HG03039 (cell line): ENCODE measurements around the gene PRKAR1A.

ENCODE experiments used
- ATAC-seq: cut with Tn5 transposase; IDR thresholded peaks from one replicate; pipeline ENCODE4 v1.9.1; 2021; ENCODE audit warnings: mild to moderate bottlenecking, moderate library complexity; ENCODE audit not compliant: unreplicated experiment

The PRKAR1A gene

DNA sequence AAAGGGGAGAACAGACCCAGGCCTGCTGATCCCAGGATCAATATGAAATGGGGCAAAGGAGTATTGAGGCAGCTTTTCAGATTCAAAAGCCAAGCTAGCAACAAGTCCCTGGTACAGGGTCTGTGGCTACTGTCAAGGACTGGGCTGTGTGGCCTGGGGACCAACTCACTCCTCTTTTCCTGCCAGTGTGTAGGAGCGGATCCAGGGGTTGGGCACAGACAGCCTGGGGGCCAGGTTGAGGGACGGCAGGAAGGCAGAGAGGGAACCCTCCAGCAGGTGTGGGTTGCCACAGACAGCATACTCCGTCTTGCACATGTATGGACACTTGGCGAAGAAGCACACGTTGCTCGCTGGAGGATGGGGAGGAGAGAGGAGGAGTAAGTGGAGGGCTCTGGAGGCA is 29.6 kb downstream of the PRKAR1A start:
- no peak for ATAC-seq

DNA sequence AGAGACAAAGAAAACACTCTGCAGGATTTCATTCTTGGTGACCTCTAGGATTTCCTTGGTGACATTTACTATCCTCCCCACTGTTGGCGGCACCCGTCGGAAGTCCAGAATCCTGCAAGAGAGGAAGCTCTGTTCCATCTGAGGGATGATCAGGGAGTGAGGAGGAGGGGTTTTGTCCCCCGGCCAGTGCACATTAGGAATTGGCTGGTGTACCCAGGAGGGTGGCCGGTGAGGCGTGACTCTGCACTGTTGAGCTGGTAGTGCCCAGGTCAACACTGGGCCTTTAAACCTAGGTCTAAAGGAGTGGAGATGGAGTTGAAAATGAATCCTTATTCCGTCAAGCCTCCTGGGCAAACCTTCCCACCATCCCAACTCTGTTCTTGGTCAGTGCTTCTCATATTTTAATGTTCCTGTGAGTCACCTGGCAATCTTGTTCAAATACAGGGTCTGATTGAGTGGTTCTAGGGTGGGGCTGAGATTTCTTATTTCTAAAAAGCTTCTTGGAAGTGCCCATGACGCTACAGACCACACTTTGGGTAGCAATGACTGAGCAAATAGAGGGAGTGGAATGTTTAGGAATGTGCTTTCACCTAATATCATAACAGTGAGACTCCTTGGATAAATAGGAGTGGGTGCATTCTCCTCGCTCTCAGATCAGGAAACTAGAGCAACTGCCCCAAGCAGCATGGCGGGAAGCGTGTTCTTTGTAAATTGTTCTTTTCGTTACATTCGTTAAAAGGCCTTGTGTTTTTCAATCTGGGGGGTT is 30.7 kb downstream of the PRKAR1A start:
- no peak for ATAC-seq

DNA sequence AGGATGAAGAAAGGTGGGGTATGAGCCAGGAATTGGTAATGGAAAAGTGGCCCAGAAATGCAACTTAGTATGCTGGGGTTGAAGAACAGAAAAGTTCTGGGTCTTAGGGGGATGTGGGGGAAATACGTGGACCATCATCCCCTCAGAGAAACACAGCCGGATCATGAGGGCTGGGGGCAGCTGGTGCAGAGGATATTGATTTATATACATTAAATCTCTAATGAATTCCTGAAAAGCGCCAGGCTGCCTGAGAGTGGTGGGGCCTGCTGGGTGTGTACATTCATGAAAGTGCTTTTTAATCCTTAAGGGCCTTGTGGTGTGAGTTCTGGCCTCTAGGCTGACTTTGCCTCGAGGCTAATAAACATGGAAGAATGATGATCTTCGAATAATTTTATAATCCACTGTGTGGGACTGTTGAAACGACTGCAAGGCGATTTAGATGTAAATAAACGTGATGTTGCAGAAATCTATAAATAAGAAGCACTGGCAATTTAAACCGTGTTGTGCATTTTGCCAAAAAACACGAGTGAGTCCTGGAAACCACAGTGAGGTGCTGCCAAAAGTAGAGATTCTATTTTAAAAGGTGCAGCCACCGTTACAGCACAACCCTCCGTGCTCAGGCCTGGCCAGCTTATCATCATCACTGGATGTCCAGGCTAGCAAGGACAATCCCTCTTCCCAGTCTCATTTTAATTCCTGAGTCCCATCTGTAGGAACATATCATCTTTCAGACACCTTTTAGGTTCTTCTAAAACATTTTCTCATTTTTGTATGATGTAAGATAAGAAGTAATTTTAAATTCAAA is 32.1 kb downstream of the PRKAR1A start:
- ATAC-seq: no peak

DNA sequence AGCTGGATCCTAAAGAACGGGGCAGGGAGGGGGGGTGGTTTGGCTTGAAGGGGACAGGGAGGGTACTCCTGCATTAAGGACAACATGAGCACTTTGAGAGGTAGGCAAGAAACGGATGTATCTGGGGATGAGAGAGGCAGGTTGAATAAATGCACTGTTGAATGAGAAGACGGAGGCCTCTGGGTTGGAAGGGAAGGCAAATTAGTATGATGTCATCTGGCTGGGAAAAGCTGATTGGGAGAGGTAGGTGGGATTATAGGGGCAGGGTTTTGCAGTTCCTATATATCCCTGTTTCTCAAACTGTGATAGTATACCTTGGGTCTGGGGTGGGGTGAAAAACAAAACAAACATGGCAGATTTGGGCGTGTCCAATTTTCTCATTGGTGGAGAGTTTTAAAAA is 44.3 kb downstream of the PRKAR1A start:
- ATAC-seq: no peak

DNA sequence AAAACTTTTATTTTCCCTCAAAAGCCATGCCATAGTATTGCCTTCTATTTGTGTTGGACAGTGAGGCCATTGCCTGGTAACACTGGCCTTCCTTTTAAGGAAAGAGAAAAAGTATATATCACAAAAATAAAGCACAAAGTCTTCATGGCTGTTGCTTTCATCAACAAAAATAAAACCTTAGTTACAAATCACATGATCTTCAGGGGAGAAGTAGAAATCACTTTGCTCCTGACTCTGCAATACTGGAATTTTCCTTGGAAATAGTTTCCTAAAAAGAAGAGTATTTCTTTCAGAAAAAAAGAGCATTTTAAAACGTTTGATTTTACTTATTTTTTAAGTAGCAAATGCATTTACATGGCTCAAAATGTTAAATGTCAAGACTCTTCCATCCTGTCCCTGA is 47.1 kb downstream of the PRKAR1A start:
- no peak for ATAC-seq

DNA sequence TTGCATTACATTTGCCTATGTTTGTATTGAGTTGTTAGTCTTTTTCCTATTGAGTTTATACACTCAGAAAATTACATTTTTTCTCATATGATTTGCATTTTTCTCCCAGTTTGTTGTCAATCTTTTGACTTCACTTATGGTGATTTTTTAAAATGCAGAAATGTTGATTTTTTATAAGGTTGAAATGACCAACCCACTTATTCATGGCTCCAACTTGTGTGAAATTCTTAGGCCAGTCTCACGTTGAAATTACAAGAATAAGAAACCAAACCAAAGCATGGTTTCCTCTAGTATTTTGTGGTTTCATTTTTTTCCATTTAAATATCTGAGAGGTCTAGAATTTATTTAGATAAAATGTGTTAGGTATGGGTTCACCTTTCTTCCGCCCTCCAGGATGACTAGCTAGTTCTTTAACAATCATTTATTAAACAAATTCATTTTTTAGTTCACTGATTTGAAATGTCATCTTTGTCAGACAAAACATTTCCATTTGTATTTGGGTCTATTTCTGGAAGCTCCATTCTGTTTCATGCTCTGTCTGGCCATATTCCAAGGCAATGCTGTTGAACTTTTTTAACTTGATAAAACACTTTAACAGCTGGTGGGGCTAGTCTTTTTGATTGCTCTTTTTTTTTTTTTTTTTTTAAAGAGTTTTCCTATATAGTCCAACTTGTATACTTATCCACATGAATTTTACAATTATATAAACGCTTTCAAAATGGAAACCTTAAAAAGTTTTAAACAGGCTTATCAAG is 48.9 kb downstream of the PRKAR1A start:
- ATAC-seq: no peak

DNA sequence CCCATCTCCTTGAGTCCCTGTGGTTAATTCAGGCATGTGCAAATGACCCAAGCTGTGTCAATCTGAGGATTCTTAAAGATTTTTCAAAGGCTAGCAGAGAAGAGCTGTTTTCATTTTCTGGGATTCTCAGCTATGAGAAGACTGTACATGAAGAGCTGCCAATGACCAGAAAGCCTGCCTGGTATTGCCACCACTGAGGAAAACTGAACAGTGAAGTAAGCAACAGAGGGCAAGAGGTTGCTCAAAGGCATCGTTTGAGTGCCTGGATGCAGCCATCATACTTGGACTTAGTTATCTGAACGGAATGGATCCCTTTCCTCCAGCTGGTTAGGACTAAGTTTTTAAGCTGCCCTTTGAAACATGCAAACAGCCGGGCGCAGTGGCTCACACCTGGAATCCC is 50.5 kb downstream of the PRKAR1A start:
- ATAC-seq: no peak

DNA sequence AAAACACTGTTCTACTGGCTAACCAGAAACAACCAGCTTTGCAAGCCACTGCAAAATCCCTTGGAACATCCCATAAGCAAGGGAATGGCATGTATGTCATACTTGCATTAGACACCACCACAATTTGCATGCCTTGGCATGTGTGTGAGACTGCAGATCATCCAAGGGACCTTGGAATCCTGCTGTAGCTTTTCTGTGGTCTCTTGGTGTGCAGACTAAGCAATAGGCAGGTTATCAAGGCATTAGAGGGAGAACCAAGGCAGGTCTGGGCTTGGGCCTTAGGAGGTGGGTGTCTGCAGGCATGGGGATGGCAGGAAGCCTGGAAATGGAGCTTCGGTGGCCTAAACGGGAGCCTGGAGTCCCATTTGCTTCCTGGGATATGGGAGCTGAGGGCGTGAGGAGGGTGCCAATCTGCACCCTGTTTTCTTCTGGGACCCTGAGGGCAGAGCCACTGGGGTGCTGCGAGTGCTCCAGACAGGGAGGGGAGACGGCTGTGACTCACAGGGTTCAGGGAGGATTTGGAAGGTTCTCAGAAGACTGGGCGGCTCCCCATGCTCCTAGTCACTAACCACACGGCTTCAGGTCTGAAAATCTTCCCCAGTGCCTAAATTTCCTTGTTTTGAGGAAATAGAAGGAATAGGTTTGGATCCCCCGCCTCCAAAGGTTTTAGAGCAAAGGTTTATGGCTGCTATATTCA is 52.3 kb downstream of the PRKAR1A start:
- ATAC-seq: no peak

DNA sequence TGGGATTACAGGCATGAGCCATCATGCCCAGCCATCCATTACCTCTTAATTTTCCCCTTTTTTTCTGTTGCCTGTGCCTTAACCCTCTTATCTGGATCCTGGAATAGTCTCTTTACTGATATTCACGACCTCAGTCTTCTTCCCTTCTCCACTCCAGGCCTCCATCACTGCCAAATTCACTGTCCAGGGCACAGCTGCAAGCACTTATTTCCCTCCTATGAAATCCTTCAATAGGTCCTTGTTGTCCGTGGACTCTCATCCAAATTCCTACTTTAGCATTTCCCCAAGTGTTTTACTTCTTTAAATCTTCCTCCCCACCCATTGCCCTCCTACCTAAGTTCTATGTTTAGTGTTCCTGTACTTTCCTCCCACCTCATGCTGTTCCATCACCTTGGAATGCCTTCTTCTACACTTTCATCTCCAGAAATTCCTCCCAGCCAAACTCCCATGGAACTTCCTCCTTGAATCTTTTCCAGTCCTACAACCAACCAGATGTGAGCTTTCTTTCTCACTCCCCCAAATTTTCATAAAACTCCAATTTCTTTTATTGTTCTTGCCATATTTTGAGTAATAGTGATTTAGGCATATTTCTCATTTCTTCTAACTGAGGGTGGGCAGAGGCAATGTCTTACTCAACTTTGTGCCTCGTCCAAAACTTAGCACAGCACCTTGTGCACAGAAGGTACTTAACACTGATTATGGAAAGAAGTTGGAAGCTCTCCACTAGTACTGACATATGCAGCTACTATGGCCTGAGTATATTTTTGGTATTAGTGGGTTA is 53.6 kb downstream of the PRKAR1A start:
- no peak for ATAC-seq

DNA sequence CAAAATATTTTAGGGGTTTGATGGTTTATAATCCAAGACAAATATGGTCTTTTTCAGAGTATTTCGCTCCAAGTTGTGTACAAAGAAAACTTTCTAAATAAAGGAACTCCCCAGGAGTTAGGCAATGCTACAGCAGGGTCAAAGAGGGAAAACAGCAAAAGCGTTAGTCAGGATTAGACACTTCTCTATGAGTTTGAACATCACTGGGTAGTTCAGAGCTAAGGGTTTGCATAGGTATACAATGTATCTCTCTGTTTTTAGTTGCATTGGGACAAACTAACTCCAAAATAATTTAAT is 54.2 kb downstream of the PRKAR1A start:
- ATAC-seq: no peak

DNA sequence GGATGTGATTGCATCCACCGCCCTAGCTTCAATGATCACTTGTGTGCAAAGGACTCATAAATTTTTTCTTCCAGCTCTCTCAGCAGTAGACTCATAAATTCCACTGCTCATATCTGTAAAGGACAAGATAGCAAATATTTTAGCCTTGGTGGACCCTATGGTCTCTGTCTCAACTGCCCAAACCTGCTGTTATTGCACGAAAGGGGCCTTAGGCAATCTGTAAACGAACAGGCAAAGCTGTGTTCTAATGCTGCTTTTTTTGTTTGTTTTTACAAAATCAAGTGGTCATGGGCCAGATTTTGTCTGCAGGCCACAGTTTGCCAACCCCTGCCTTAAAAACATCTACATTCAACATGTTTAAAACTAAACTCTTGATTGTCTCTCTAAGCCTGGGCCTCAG is 54.8 kb downstream of the PRKAR1A start:
- ATAC-seq: no peak

DNA sequence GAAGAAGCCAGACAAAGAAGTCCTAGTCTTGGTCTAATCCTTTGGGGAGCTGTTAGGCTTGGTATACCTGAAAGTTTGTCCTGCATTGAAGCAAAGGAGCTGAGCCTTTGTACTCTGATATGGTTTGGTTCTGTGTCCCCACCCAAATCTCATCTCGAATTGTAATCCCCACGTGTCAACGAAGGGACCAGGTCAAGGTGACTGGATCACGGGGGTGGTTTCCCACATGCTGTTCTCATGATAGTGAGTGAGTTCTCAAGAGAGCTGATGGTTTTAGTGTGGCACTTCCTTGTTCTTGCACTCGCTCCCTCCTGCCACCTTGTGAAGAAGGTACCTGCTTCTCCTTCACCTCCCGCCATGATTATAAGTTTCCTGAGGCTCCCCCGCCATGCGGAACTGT is 55.4 kb downstream of the PRKAR1A start:
- no peak for ATAC-seq

DNA sequence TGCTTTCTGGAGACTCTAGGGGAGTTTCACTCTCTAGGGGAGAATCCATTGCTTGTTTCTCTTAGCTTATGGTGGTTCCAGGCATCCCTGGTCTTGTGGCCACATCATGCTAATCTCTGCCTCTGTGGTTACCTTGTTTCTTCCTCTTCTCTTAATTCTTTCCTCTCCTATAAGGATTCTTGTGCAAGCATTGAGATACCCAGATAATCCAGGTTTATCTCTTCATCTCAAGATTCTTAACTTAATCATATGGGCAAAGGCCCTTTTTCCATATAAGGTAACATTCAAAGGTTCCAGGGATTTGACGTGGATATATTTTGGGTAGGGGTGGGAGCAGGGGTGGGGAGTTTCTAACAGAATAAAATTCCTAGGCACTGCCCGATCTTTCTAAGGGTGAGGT is 56.4 kb downstream of the PRKAR1A start:
- ATAC-seq: no peak

DNA sequence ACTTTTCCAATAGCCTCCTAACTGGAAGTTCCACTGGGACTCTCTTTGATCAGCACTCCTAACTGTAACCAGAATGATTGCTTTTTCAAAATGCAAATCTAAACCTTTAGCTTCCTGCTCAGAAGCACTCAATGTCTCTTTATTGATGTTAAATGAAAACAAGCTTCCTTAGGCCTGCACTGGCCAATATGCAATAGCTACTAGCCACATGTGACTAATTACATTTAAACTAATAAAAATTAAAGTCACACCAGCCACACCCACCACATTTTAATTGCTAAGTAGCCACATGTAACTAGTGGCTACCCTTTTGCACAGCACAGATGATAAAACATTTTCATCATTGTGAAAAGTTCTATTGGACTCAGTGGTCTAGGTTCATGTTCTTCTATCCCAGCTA is 57.1 kb downstream of the PRKAR1A start:
- no peak for ATAC-seq

DNA sequence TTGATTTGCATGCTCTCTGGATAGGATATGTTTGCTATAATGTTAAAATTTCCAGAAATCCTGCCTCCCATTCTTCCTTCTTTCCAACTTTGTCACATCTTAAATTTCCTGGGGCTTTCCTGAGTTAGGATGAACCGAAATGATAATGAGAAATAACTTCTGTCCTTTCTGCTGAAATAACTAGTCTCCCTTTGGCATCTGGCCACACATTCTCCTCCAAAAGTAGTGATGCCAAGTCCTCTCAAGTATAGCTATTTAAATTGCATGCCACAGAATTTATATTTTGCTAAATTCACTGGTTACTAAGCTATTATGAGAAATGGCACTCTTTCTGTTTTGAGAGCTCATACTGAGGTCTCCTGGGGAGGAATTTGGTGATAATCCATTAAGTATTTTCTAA is 58.3 kb downstream of the PRKAR1A start:
- no peak for ATAC-seq

DNA sequence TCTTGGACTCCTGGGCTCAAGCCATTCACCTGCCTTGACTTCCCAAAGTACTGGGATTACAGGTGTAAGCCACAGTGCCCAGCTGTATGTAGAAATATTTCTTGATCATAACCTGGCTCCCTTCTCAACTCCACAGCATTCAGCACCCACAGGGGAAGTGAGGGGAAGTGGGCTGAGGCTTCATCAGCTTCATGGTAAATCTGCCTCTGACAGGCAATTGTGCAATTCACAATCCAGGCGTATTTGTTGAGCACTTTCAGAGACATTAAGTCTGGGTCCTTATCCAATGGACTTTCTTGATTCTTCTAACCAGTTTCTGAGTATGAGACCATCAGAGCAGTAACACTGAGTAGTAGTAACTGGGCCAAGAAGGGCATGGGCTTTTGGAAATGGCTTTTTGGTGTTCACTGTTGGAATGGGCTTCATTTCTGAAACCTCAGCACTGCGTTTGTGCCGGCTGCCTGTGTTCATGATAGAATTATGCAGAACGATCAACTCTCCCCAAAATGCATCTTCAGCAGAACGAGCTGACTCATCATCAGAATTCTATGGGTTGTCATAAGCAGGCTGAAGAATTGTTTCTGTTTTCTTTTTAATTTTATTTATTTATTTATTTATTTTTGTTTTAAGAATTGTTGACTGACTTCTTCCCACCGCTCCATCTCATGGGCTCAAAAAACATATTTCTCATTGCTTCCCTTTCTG is 60.1 kb downstream of the PRKAR1A start:
- ATAC-seq: no peak

DNA sequence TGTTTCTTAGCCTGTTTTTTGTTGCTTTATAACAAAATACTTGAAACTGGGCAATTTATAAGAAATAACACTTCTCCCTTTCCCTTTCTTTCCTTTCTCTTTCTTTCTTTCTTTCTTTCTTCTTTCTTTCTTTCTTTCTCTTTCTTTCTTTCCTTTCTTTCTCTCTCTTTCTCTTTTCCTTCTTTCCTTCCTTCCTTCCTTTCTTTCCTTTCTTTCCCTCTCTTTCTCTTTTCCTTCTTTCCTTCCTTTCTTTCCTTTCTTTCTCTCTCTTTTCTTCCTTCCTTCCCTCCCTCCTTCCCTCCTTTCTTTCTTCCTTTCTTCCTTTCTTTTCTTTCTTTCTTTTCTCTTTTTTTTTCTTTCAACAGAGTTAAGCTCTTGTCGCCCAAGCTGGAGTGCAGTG is 61.1 kb downstream of the PRKAR1A start:
- no peak for ATAC-seq

DNA sequence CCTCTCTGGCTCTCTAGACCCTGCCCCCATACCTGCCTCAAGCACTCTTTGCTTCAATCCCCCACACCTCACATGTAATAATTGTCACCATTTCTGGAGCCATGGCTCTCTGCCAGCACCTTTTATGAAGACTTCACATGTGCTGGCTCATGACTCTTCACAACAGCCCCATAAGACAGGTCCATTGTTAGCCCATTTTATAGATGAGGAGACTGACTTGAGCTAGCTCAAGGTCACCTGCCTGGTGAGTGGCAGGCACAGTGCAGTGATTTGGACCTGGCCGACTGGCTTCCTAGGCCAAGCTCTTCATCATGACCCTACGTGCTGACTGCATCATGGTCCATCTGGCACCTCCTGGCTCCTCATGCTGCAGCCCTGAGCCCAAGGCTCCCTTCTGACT is 63.9 kb downstream of the PRKAR1A start:
- no peak for ATAC-seq

DNA sequence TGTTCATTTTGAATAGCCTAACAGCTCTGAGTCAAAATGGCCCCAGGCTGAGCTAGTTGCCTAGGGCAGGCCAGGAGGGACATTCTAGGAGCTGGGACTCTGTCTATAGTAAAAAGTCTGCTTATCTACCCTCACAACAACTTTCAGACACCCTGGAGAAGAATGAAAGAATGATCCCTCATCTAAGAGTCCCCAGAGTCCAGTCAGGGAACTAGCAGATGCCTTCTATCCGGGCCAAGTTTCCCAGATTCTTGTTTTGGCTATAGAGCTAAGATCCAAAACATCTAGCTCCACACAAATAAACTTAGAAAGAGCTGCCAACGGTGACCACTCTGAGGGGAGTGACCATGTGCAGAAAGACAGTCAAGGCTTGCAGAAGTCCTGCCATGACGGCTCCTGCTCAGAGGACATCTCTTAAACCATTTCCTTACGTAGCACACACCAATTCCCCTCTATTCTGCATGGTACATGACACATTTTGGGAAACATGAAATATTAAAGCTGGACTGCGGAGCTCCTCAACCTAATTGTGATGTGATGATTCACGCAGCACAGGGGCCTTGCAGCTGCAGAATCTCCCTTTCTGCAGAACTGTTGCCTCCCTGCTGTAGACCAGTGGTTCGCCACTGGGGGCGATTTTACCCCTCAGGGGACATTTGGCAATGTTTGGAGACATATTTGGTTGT is 64.7 kb downstream of the PRKAR1A start:
- ATAC-seq: no peak

DNA sequence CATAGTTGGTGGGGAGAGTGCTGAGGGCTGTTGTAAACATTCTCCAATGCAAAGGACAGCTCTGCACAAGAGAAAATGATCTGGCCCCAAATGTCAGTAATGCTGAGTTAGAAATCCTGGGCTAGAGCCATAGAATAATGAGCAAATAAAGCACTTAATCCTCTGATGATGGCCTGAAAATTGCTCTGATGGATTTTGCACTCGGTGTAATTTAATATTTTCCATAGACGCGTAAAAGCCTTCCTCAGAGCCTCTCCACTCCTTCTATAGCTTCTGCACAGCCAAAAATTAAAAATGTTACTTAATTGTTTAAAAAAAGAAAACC is 65.2 kb downstream of the PRKAR1A start:
- no peak for ATAC-seq
